Stomach smooth muscle (tissue), 2 donors: ENCODE measurements around the gene GRK6.

Experiments used
- H3K27ac ChIP-seq: one replicate; pipeline ENCODE4 v1.7.0; 2013; ENCODE audit warnings: mild to moderate bottlenecking, low read length, inconsistent platforms
- H3K27me3 ChIP-seq, 2 donors: one replicate each; pipeline ENCODE4 v1.7.0; 2013; ENCODE audit warnings: low read length in 2 of 2; ENCODE audit not compliant: insufficient read depth in 2 of 2, control insufficient read depth in 1 of 2
- H3K36me3 ChIP-seq, 2 donors: one replicate each; pipeline ENCODE4 v1.7.0; 2013; ENCODE audit warnings: low read length in 2 of 2; ENCODE audit not compliant: control insufficient read depth in 2 of 2, insufficient read depth in 2 of 2
- H3K4me1 ChIP-seq: one replicate; pipeline ENCODE4 v1.7.0; 2013; ENCODE audit warnings: low read length; ENCODE audit not compliant: control insufficient read depth, insufficient read depth
- H3K4me3 ChIP-seq, 2 donors: one replicate each; pipeline ENCODE4 v1.7.0; 2013; ENCODE audit warnings: low read length in 2 of 2
- H3K9ac ChIP-seq, 2 donors: one replicate each; pipeline ENCODE4 v1.7.0; 2013; ENCODE audit warnings: low read length in 2 of 2, mild to moderate bottlenecking in 1 of 2
- H3K9me3 ChIP-seq, 2 donors: one replicate each; pipeline ENCODE4 v1.7.0; 2013; ENCODE audit warnings: low read length in 2 of 2; ENCODE audit not compliant: control insufficient read depth in 2 of 2
- donor health status: healthy.
- donor health status: Pancreatic carcinoma.

The GRK6 gene

DNA sequence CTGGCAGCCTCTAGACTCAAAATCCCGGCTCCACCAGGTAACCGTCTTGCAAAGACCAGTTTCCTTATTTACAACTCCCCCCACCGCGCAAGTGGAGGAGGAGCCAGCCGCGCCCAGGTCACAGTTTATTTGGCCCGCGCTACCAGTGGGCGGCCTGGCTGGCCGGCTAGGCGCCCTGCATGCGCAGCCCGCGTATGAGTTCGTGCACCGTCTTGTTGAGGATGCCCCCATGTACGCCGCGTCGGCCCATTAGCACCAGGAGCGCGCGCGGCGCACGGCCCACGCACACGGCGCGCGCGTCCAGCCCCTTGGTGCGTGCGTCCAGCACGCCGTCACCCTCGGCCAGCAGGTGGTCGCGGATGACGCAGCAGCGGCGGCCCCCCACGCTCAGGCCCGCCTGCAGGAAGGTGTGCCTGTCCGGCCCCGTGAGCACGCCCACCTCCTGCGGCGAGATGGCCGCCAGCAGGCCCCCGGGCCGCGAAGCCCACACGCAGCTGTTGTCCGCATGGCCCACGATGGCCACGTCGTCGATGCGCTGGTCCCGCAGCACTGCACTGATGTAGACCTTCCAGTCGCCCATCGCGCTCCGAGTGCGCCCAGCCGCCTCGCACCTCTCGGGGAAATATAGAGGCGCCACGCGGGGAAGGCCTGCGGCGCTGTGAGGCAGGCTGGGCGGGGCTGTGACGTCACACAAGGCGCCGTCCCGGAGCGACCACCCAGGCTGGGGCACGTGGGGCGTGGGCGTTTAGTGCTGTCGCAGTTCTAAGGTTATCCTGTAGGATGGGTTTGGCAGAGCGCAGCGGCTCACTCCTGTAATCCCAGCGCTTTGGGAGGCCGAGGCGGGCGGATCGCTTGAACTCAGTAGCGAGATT lies 26.2 kb upstream of the GRK6 start, which contains the start of gene PFN3:
Gene PFN3, minus strand, starts transcription at position 665 of the 872 bp plus-strand sequence. Its CDS starts 85 bp downstream, at position 580.
- H3K36me3 ChIP-seq: no peaks in the 10 kb centered on the region
- H3K27me3 ChIP-seq: peaks cover 67 to 89% of the 10 kb centered on the region in 2 donors
- no peak within 1 kb of the TSS for H3K9ac ChIP-seq
- no peaks in the 10 kb centered on the region for H3K9me3 ChIP-seq
- H3K4me1 ChIP-seq: peaks cover 42% of the 10 kb centered on the region
- no peak within 1 kb of the TSS for H3K4me3 ChIP-seq
- no peak within 1 kb of the TSS for H3K27ac ChIP-seq

DNA sequence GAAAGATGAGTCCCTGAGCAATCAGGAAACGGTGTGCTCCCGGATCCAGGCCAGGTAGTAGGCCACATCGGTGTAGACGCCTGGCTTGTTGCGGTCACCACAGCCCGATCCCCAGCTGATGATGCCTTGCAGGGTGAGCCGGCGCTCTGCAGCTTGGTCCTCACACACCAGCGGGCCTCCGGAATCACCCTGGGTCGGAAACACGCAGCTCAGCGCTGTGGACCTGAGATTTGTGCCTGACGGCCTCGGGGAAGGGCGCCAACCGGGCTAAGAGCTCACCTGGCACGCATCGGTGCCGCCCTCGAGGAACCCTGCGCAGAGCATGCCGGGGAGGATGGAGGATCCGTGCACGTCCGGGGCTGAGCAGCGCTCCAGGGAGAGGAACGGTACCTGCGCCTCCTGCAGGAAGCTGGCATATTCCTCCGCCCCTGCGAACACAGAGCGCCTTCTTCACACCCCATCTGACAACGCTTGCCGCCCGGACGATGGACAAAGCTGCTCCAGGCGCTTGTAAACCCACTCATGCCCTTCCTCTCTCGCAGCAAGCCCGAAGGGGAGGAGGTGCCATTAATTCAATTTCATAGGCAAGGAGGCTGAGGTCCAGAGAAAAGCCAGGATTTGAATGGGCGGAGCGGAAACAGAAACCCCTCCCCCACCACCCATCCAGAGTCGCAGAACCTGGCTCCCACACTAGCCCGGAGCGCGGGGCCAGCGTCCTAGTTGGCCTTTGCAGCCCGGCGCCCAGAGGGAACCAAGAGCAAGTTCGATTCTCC lies 24.0 kb upstream of the GRK6 start:
- no peaks in the 10 kb centered on the region for H3K36me3 ChIP-seq
- H3K27me3 ChIP-seq: peaks cover 67 to 84% of the 10 kb centered on the region in 2 donors
- no peaks in the 10 kb centered on the region for H3K9me3 ChIP-seq
- no peak overlapping the region for H3K9ac ChIP-seq
- H3K4me3 ChIP-seq: peak overlapping the region in 1 of 2 donors; percentile 8
- H3K27ac ChIP-seq: no peak overlapping the region
- H3K4me1 ChIP-seq: peaks cover 42% of the 10 kb centered on the region

DNA sequence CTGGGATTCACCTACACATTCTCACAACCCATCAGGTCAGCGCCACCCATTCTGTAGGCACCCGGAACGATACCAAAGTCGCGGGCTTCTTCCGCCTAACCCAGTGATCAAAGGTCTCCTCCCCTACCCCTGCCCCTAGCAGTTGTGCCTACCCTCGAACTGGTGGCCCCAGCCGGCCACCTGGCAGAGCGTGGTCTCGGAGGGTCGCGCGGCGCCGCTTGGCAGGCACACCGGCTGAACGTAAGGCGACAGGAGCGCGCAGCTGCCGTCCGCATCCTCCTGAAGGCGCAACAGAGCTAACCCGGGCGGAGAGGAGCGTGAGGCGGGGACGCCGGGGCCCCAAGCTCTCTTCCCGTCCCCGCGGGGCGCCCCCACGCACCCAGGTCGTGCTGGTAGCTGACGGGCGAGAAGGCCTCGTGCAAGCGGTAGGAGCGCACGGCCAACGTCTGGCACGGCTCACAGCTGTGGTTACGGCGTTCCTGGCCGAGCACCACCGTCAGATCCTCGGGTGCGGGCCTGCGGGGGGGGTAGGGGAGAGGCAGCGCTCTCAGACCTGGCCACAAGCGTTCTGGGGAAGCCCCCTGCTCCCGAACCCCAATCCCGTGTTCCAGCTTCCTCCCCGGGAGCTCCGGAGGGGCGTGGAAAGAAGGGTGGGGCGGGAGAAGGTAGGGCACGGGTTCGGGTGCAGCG lies 23.2 kb upstream of the GRK6 start:
- Histone ChIP-seq H3K4me1 (peaks cover 42% of the 10 kb centered on the region), H3K4me3 (peak overlapping the region; percentile 38 to 74), H3K9ac (no peak overlapping the region), H3K27ac (no peak overlapping the region), H3K27me3 (peaks cover 60 to 77% of the 10 kb centered on the region in 2 donors), H3K36me3 (no peaks in the 10 kb centered on the region), H3K9me3 (no peaks in the 10 kb centered on the region)

DNA sequence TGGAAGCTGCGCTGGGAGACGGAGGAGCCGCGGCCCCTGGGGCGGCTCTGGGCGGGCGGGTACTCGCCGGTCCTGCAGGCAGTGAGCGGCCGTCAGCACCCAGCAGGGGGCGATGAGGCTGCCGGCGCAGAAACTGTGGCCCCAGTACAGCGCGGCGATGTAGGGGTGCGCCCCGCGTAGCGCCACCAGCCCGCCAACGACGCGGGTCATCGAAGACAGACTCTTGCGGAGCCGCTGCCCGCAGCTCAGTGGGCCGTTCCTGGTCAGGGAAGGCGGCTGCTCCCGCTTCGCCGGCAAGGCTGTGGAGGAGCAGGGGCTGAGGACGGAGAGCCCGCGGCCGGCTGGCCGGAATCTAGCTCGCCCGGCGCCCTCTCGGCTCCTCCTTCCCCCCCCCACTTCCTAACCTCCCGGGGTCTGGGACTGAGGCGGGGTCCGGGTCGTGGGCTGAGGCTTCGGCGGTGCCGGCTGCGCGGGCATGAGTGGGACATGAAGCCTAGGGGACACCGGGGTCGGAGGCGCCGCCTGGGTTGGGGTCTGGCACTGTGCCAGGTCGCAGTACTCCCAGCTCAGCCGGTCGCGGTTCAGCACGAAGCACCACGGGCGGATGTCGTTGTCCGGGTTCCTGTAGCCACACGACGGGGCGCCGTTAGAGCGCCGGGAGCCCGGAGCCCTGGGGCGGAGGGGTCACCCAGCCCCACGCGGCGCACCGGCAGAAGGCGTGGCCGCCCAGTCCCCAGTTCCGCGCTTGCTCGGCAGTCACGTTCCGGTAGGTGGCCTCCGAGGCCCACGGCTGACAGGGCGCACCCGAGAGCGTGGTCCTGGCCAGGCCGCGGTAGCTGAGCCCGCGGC lies 22.5 kb upstream of the GRK6 start:
- Histone ChIP-seq H3K27ac (no peak overlapping the region), H3K27me3 (peaks cover 53 to 69% of the 10 kb centered on the region in 2 donors)

DNA sequence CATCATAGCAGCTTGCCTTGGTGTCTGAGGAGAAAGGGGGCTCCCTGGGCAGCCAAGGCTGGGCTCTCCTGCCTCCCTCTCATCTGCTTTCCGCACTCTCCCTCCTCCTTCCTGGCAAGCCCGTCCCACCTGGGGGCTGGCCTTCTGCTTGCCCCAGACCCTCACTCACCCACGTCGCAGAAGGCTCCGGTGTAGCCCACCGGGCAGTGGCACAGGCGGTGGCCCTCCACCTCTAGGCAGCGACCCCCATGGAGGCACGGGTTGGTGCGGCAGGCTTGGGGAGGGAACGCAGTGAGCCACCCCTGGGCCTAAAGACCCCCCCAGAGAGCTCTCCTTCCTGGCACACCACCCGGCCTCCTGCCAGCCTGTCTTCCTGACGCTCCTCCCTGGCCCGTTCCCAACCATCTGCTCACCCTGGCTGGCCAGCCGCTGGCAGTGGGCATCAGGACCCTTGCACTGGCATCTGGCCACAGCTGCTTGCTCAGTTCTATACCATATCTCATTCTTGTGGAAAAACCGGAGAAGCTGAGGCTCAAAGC lies 21.8 kb upstream of the GRK6 start:
- Histone ChIP-seq H3K27me3 (peaks cover 51 to 62% of the 10 kb centered on the region in 2 donors), H3K27ac (no peak overlapping the region), H3K9me3 (no peaks in the 10 kb centered on the region), H3K4me3 (peak overlapping the region; percentile 48 to 74), H3K9ac (peak overlapping the region in 1 of 2 donors; percentile 4), H3K36me3 (no peaks in the 10 kb centered on the region), H3K4me1 (peaks cover 40% of the 10 kb centered on the region)

More for the DNA sequence above, 22.5 kb upstream of the GRK6 start:
- Histone ChIP-seq H3K9me3 (no peaks in the 10 kb centered on the region), H3K36me3 (no peaks in the 10 kb centered on the region), H3K9ac (peak overlapping the region in 1 of 2 donors; percentile 4), H3K4me3 (peak overlapping the region; percentile 48 to 74), H3K4me1 (peaks cover 42% of the 10 kb centered on the region)

DNA sequence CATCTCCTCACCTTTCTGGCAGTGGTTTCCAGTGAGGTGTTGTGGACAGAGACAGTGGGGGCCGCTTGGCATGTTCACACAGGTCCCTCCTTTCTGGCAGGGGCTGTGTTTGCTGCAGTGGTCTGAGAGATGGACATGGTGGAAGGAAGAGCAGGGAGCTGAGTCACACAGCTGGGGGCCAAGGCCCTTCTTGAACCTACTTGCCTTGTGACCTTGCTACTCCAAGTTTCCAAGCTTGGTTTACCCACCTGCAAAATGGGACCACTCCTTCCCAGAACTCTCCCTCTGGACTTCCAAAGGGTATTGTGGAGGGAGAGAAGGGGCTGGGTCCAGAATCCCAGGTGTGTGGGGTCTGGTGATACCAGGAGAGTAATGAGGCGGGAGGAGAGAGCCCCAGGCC lies 21.2 kb upstream of the GRK6 start:
- Histone ChIP-seq H3K4me1 (peaks cover 34% of the 10 kb centered on the region), H3K9ac (no peak overlapping the region), H3K9me3 (no peaks in the 10 kb centered on the region), H3K4me3 (no peak overlapping the region), H3K27ac (no peak overlapping the region), H3K36me3 (no peaks in the 10 kb centered on the region), H3K27me3 (peaks cover 48 to 56% of the 10 kb centered on the region in 2 donors)

DNA sequence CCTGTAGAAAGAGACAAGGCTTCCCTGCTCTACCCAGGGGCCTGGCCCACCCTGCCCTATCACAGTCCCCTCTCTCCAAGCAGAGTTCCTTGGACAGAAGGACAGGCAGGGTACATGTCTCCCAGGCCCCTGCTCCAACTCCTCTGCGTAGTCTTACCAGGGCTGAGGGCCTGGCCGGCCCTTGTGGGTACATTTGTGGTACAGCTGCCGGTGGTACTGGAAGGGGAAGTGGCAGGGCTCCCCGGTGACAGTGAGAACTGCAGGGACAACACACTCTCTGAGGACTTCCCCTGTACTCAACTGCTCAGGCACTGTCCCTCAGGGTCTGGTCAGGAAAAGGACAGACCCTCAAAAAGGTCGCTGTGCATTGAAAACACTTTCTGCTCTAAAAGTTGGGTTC lies 20.7 kb upstream of the GRK6 start:
- H3K27me3 ChIP-seq: peaks cover 44 to 51% of the 10 kb centered on the region in 2 donors
- no peaks in the 10 kb centered on the region for H3K36me3 ChIP-seq
- H3K4me3 ChIP-seq: no peak overlapping the region
- H3K9me3 ChIP-seq: no peaks in the 10 kb centered on the region
- H3K4me1 ChIP-seq: peaks cover 31% of the 10 kb centered on the region
- no peak overlapping the region for H3K27ac ChIP-seq
- H3K9ac ChIP-seq: no peak overlapping the region

DNA sequence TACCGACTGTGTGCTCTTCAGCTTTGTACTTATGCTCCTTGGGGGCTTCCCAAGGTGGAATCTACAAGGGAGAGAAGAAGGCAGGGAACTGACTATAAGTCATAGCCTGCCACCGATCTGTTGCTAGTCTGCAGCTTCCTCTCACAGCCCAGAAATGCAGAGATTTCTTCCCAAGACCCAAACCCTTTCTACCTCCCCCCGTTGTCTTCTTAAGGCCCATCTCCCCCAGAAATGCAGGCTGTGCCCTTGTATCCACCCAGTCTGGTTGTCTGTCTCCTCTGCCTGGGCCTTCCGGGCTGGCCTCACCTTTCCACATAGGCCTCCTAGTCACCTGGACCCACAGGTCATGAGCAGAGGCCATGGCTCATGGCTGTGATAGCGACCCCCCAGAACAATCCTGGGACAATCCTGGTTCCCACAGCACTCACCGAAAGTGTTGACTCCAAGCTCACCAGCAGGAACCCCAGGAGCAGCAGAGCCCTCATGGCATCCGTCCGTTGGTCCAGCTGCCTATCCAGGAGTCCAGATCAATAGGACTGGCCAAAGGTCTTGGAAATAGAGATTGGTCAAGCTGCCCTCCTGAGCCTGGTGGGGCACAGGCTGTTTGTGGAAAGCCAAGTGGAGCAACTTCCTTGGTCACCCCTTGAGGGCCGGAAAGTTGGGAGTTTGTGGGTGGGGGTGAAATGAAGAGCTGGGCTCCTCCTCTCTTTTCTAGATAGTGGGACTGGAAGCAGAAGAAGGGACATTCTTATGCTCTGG lies 17.3 kb upstream of the GRK6 start, which contains the start of gene F12:
Gene F12, minus strand, starts transcription at position 522 of the 759 bp plus-strand sequence. Its CDS starts 37 bp downstream, at position 485.
- H3K9ac ChIP-seq: no peak within 1 kb of the TSS
- H3K4me1 ChIP-seq: peaks cover 8% of the 10 kb centered on the region
- H3K4me3 ChIP-seq: no peak within 1 kb of the TSS
- H3K36me3 ChIP-seq: no peaks in the 10 kb centered on the region
- H3K9me3 ChIP-seq: no peaks in the 10 kb centered on the region
- H3K27ac ChIP-seq: no peak within 1 kb of the TSS
- H3K27me3 ChIP-seq: peaks cover 13 to 17% of the 10 kb centered on the region in 2 donors

DNA sequence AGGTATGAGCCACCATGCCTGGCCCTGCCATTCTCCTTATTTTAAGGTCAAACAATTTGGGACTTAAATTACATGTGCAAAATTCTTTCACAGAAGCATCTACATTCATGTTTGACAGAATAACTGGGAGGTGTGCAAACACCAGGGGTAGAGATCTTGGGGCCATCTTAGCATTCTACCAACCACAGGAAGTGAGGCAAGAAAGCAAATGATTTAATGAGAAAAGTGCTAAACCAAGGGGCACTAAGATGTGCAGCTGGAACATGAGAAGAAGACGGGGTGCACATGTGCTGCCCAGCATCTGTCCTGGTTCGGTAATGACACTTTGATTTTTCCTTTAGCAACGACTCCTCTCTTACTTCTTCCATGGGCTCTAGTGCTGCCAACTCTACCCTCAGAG lies 15.9 kb upstream of the GRK6 start:
- H3K9ac ChIP-seq: no peak overlapping the region
- no peak overlapping the region for H3K27ac ChIP-seq
- H3K4me1 ChIP-seq: no peaks in the 10 kb centered on the region
- H3K36me3 ChIP-seq: no peaks in the 10 kb centered on the region
- no peaks in the 10 kb centered on the region for H3K9me3 ChIP-seq
- H3K27me3 ChIP-seq: peaks cover 4 to 5% of the 10 kb centered on the region in 2 donors
- no peak overlapping the region for H3K4me3 ChIP-seq
